HepG2 (cell line): Measurements from ENCODE around the gene MKS1. TPM values are rescaled to one million over a fixed set of nuclear protein-coding genes. Genes with fewer than 3 reads are reported as not detected.

ENCODE experiments used
- ARID5B ChIP-seq: IDR thresholded peaks from 2 replicates; pipeline ENCODE4 v1.4.0; 2020; ENCODE audit warnings: mild to moderate bottlenecking, missing genetic modification reagents
- BRD4 ChIP-seq: sonication (generic); formaldehyde crosslinking; IDR thresholded peaks from 2 replicates; pipeline ENCODE4 v1.4.0; 2020; ENCODE audit warnings: missing genetic modification reagents
- CEBPB ChIP-seq: IDR thresholded peaks from 2 replicates; pipeline ENCODE4 v1.6.1; 2011; ENCODE audit warnings: low read depth, low read length, improper control_type of control experiment, borderline replicate concordance
- DNMT3B ChIP-seq: conservative IDR thresholded peaks from 2 replicates; pipeline ENCODE4 v1.6.1; 2016; ENCODE audit warnings: missing biosample characterization, control low read depth
- FOXM1 ChIP-seq: sonication (generic); formaldehyde crosslinking; IDR thresholded peaks from 2 replicates; pipeline ENCODE4 v1.5.0; 2020; ENCODE audit warnings: missing genetic modification reagents
- FOXO1 ChIP-seq: sonication (generic); formaldehyde crosslinking; IDR thresholded peaks from 2 replicates; pipeline ENCODE4 v1.4.0; 2020; ENCODE audit warnings: missing genetic modification reagents
- MLLT10 ChIP-seq: sonication (generic); formaldehyde crosslinking; IDR thresholded peaks from 2 replicates; pipeline ENCODE4 v1.4.0; 2020; ENCODE audit warnings: missing genetic modification reagents
- MYPOP ChIP-seq: sonication (generic); formaldehyde crosslinking; IDR thresholded peaks from 2 replicates; pipeline ENCODE4 v1.8.1; 2023; ENCODE audit warnings: mild to moderate bottlenecking, moderate library complexity, missing genetic modification reagents
- PHF8 ChIP-seq: sonication (generic); formaldehyde crosslinking; IDR thresholded peaks from 2 replicates; pipeline ENCODE4 v1.5.0; 2020; ENCODE audit warnings: missing genetic modification reagents
- RBFOX2 ChIP-seq: fragments of 200-400 bp; formaldehyde crosslinking; IDR thresholded peaks from 2 replicates; pipeline ENCODE4 v1.6.1; 2017; ENCODE audit warnings: low read depth, mild to moderate bottlenecking, low read length
- REST ChIP-seq, 2 experiments: IDR thresholded peaks; 2 replicates each; pipeline ENCODE4 v1.6.1; 2011 to 2012; ENCODE audit warnings: low read length in 2 of 2, borderline replicate concordance in 1 of 2, low read depth in 1 of 2, mild to moderate bottlenecking in 1 of 2, moderate library complexity in 1 of 2
- SKI ChIP-seq: fragments of 450-650 bp; IDR thresholded peaks from one replicate; pipeline ENCODE4 v1.6.1; 2018; ENCODE audit warnings: mild to moderate bottlenecking; ENCODE audit not compliant: partially characterized antibody
- SMARCC2 ChIP-seq: fragments of 450-650 bp; IDR thresholded peaks from 2 replicates; pipeline ENCODE4 v1.6.1; 2017; ENCODE audit warnings: antibody characterized with exemption, mild to moderate bottlenecking
- TBX3 ChIP-seq: fragments of 450-650 bp; IDR thresholded peaks from 2 replicates; pipeline ENCODE4 v1.6.1; 2017; ENCODE audit warnings: antibody characterized with exemption, mild to moderate bottlenecking, inconsistent platforms, borderline replicate concordance
- XRCC5 ChIP-seq: fragments of 200-400 bp; formaldehyde crosslinking; optimal IDR thresholded peaks from 2 replicates; pipeline ENCODE3; 2017; ENCODE audit warnings: mild to moderate bottlenecking, low read length
- ZNF432 ChIP-seq: sonication (generic); formaldehyde crosslinking; IDR thresholded peaks from 2 replicates; pipeline ENCODE4 v1.5.0; 2020; ENCODE audit warnings: missing genetic modification reagents, mild to moderate bottlenecking, borderline replicate concordance
- ZNF441 ChIP-seq: sonication (generic); formaldehyde crosslinking; IDR thresholded peaks from 2 replicates; pipeline ENCODE4 v1.7.0; 2021; ENCODE audit warnings: missing genetic modification reagents, borderline replicate concordance
- ZNF652 ChIP-seq: IDR thresholded peaks from 2 replicates; pipeline ENCODE4 v1.6.1; 2016; ENCODE audit warnings: low read depth, borderline replicate concordance
- ZNF816 ChIP-seq: sonication (generic); formaldehyde crosslinking; IDR thresholded peaks from 2 replicates; pipeline ENCODE4 v1.8.0; 2022; ENCODE audit warnings: missing genetic modification reagents, mild to moderate bottlenecking, borderline replicate concordance
- ZNF891 ChIP-seq: sonication (generic); formaldehyde crosslinking; IDR thresholded peaks from 2 replicates; pipeline ENCODE4 v1.5.0; 2020; ENCODE audit warnings: mild to moderate bottlenecking, missing genetic modification reagents
- polyA plus RNA-seq, 8 experiments: library from polyadenylated mRNA; depleted of rRNA in 3 of 8; stranded (reverse) in 7 of 8; unstranded in 1 of 8; fragments of >200 nt; fragmentation: Illumina TruSeq in 4 of 8; extraction: Trizol in 4 of 8; gene quantifications; 2 replicates each; pipeline versions ENCODE4 v1.2.1 to v1.2.3, GENCODE V29; 2011 to 2016; ENCODE audit warnings: low read depth in 4 of 8, missing spikeins in 1 of 8, mixed read lengths in 1 of 8; ENCODE audit not compliant: insufficient read depth in 1 of 8
- total RNA-seq, 5 experiments: library from RNA; depleted of rRNA; stranded (reverse); fragments of >200 nt; fragmentation: Illumina TruSeq; extraction: Trizol; gene quantifications; 2 replicates each; pipeline ENCODE4 v1.2.3, GENCODE V29; 2016; ENCODE audit warnings: low read depth in 1 of 5

The MKS1 gene
- total and polyA plus RNA-seq, 2 of the 13 experiments (the other 11 are each of a cell fraction or from before 2014, with no cell fraction given), result 16.1 to 26.3 TPM

GRCh38 chr17:58250344-58251011 is 31.4 kb upstream of the MKS1 start (continued):
- no peak for TF ChIP-seq RBFOX2
- TF ChIP-seq ARID5B (CRISPR knock-in tag), result peak; percentile 36; the same call in 1 of the 2 replicates
- TF ChIP-seq TBX3, result no peak
- TF ChIP-seq REST (IDR thresholded peaks at IDR 0.05; ENCODE audit: borderline replicate concordance in 1 of 2, low read depth in 1 of 2, low read length in 2 of 2), result no peak
- TF ChIP-seq ZNF441 (CRISPR knock-in tag), result no peak
- TF ChIP-seq DNMT3B (CRISPR knock-in tag), result no peak
- TF ChIP-seq SMARCC2, result no peak
- TF ChIP-seq ZNF891, result no peak
- no peak for TF ChIP-seq FOXO1 (CRISPR knock-in tag)
- TF ChIP-seq ZNF652 (CRISPR knock-in tag), result no peak
- no peak for TF ChIP-seq PHF8 (CRISPR knock-in tag)
- no peak for TF ChIP-seq CEBPB
- TF ChIP-seq ZNF816 (CRISPR knock-in tag), result no peak
- TF ChIP-seq FOXM1, result no peak
- TF ChIP-seq BRD4 (CRISPR knock-in tag), result no peak
- TF ChIP-seq ZNF432 (CRISPR knock-in tag), result no peak
- TF ChIP-seq SKI, result no peak
- no peak for TF ChIP-seq MLLT10 (CRISPR knock-in tag)
- no peak for TF ChIP-seq MYPOP (CRISPR knock-in tag)
- no peak for TF ChIP-seq XRCC5
